GM23338 (cell line): ENCODE data around the gene ARAP1. TPM values are rescaled to one million over a fixed set of nuclear protein-coding genes. Genes with fewer than 3 reads are reported as not detected.

Source experiments
- ATAC-seq: fragments of 200-7000 bp; cut with Tn5 transposase; 3 replicates; pipeline ENCODE4 v1.9.1; 2020
- DNase-seq: peaks from one replicate; pipeline ENCODE4 v3.0.0-alpha.2; 2015; ENCODE audit warnings: low spot score
- H2AFZ ChIP-seq: fragments of 200-600 bp; sonication (generic); 2 replicates; pipeline ENCODE4 v1.8.0; 2016; ENCODE audit warnings: antibody characterized with exemption, mild to moderate bottlenecking, moderate library complexity
- H3F3A ChIP-seq: fragments of 200-600 bp; sonication (generic); replicated peaks from 2 replicates; pipeline ENCODE4 v1.8.0; 2017; ENCODE audit warnings: antibody characterized with exemption, mixed run types, low read depth
- H3K27ac ChIP-seq: fragments of 200-600 bp; sonication (generic); 2 replicates; pipeline ENCODE4 v1.6.1; 2016; ENCODE audit warnings: low read depth
- H3K27me3 ChIP-seq: fragments of 200-600 bp; sonication (generic); 2 replicates; pipeline ENCODE4 v1.8.0; 2016; ENCODE audit warnings: mild to moderate bottlenecking, mixed run types, moderate library complexity; ENCODE audit not compliant: insufficient read depth
- H3K36me3 ChIP-seq: fragments of 200-600 bp; sonication (generic); 2 replicates; pipeline ENCODE4 v1.8.0; 2016; ENCODE audit warnings: mild to moderate bottlenecking; ENCODE audit not compliant: insufficient read depth
- H3K4me1 ChIP-seq: fragments of 200-600 bp; sonication (generic); 2 replicates; pipeline ENCODE4 v1.8.0; 2016; ENCODE audit warnings: mild to moderate bottlenecking, moderate library complexity; ENCODE audit not compliant: insufficient read depth
- H3K4me2 ChIP-seq: fragments of 200-600 bp; sonication (generic); 2 replicates; pipeline ENCODE4 v1.7.1; 2017; ENCODE audit warnings: mixed run types
- H3K4me3 ChIP-seq: fragments of 200-600 bp; sonication (generic); 2 replicates; pipeline ENCODE4 v1.6.1; 2016; ENCODE audit warnings: mixed run types
- H3K79me2 ChIP-seq: fragments of 200-600 bp; sonication (generic); replicated peaks from 2 replicates; pipeline ENCODE4 v1.8.0; 2017; ENCODE audit warnings: mild to moderate bottlenecking; ENCODE audit not compliant: insufficient read depth
- H3K9me2 ChIP-seq: fragments of 200-600 bp; sonication (generic); 2 replicates; pipeline ENCODE4 v1.8.0; 2017; ENCODE audit not compliant: insufficient read depth
- H4K20me1 ChIP-seq: fragments of 200-600 bp; sonication (generic); replicated peaks from 2 replicates; pipeline ENCODE4 v1.8.0; 2017; ENCODE audit warnings: mild to moderate bottlenecking; ENCODE audit not compliant: insufficient read depth
- H3K27ac Mint-ChIP-seq: 2 replicates; pipeline ENCODE4 v1.8.0; 2020; ENCODE audit warnings: inconsistent platforms, mild to moderate bottlenecking, moderate library complexity, mixed read lengths
- H3K27me3 Mint-ChIP-seq: 3 replicates; pipeline ENCODE4 v1.8.0; 2022; ENCODE audit warnings: low read depth, mild to moderate bottlenecking, moderate library complexity, mixed read lengths, inconsistent platforms; ENCODE audit not compliant: insufficient read depth, poor library complexity
- H3K36me3 Mint-ChIP-seq: 3 replicates; pipeline ENCODE4 v1.8.0; 2021; ENCODE audit warnings: low read depth, mild to moderate bottlenecking, inconsistent platforms, moderate library complexity, mixed read lengths
- H3K4me1 Mint-ChIP-seq: 3 replicates; pipeline ENCODE4 v1.8.0; 2020; ENCODE audit warnings: mild to moderate bottlenecking, inconsistent platforms, mixed read lengths
- H3K4me3 Mint-ChIP-seq: 3 replicates; pipeline ENCODE4 v1.8.0; 2021; ENCODE audit warnings: moderate library complexity, mild to moderate bottlenecking, inconsistent platforms, mixed read lengths
- H3K9me3 Mint-ChIP-seq: 3 replicates; pipeline ENCODE4 v1.8.0; 2020; ENCODE audit warnings: moderate library complexity, mild to moderate bottlenecking, inconsistent platforms, mixed read lengths
- CREB1 ChIP-seq: fragments of 250-450 bp; sonication (Bioruptor Pico); IDR thresholded peaks from 2 replicates; pipeline ENCODE4 v1.5.0; 2020; ENCODE audit warnings: low read depth, mild to moderate bottlenecking, moderate library complexity
- EZH2 ChIP-seq: fragments of 200-600 bp; sonication (generic); IDR thresholded peaks from one replicate; pipeline ENCODE4 v1.8.0; 2017; ENCODE audit warnings: antibody characterized with exemption, mild to moderate bottlenecking, low read depth; ENCODE audit not compliant: unreplicated experiment
- EZH2phosphoT487 ChIP-seq: fragments of 200-600 bp; sonication (generic); IDR thresholded peaks from one replicate; pipeline ENCODE4 v1.8.1; 2018; ENCODE audit warnings: antibody characterized with exemption; ENCODE audit not compliant: unreplicated experiment
- NANOG ChIP-seq: IDR thresholded peaks from 2 replicates; pipeline ENCODE4 v1.6.1; 2016; ENCODE audit warnings: antibody characterized with exemption, borderline replicate concordance
- POLR2AphosphoS5 ChIP-seq: IDR thresholded peaks from 2 replicates; pipeline ENCODE4 v1.6.1; 2016; ENCODE audit warnings: antibody characterized with exemption, low read depth
- STAT1 ChIP-seq: IDR thresholded peaks from one replicate; pipeline ENCODE4 v1.6.1; 2016; ENCODE audit warnings: antibody characterized with exemption; ENCODE audit not compliant: unreplicated experiment
- ZNF331 ChIP-seq: fragments of 250-450 bp; sonication (Bioruptor Pico); IDR thresholded peaks from 2 replicates; pipeline ENCODE4 v1.5.0; 2020; ENCODE audit warnings: low read depth, mild to moderate bottlenecking, moderate library complexity
- polyA plus RNA-seq: library from polyadenylated mRNA; unstranded; fragments of >200 nt; fragmentation: Nextera tagmentation; extraction: Ambion mirVana; gene quantifications from 2 replicates; pipeline ENCODE4 v1.2.1, GENCODE V29; 2016
- total RNA-seq: library from RNA; depleted of rRNA; stranded (reverse); fragments of >200 nt; shearing (Covaris generic); gene quantifications from 2 replicates; pipeline ENCODE4 v1.2.3, GENCODE V29; 2014
- TF ChIP-seq, protein P1 (sequence below): IDR thresholded peaks from 2 replicates; pipeline ENCODE4 v1.6.1; 2016; ENCODE audit warnings: antibody characterized with exemption
- TF ChIP-seq, protein P2 (sequence below), 2 experiments: fragments of 200-600 bp in 1 of 2; sonication (generic) in 1 of 2; conservative IDR thresholded peaks; 2 replicates each; pipeline versions ENCODE4 v1.5.1 to v1.6.1; 2016 to 2017; ENCODE audit warnings: antibody characterized with exemption in 2 of 2, low read depth in 2 of 2, mild to moderate bottlenecking in 2 of 2, moderate library complexity in 1 of 2
- TF ChIP-seq, protein P3 (sequence below): fragments of 250-450 bp; sonication (Bioruptor Pico); IDR thresholded peaks from 2 replicates; pipeline ENCODE4 v1.5.0; 2020; ENCODE audit warnings: mild to moderate bottlenecking, moderate library complexity
- TF ChIP-seq, protein P4 (sequence below): IDR thresholded peaks from one replicate; pipeline ENCODE4 v1.6.1; 2018; ENCODE audit warnings: antibody characterized with exemption; ENCODE audit not compliant: unreplicated experiment

ARAP1 gene
- total and polyA plus RNA-seq, 2 experiments from 2014 or later, result 24.5 to 116 TPM

DNA sequence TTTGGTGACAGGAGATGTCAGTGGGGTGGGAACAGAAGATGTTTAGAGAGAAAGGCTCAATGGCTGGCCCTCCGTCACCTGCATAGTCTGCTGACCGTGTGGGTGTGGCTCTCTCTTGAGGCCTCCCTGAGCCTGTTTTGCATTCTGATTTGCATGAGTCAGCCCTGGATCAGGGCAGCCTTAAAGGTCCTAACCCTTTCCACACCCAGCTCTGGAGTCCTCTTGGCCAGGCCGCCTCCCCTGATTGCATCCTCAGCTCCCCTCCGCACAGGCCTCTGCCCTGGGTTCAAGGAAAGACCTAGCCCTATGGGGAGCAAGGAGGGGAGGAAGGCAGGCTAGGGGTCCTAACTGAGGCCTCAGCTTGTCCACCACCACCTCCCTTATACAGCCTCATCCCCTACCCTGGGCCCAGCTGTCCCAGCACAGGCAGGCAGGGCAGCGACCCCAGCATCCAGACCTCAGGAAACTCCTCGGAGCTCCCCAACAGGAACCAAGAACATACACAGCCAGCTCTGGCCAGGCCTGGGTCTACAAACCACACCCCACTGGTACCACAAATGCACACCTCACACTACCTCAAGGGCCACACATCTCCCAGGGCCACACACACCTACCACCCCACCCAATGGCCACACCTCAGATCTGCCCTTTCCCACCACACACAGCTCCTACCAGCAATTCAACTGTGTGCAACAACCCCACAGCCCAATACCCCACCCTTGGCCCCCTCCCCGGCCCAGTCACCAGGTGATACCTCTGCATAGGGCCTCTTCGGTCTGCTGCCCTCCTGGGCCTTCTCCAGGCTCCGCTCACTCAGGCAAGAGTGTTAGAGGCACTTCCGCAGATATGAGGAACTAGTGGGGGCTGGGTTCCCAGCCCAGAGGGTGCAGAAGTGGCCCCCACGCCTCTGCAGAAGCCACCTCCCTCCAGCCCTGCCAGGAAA lies 13.7 kb downstream of the ARAP1 start (continued):
- TF ChIP-seq CREB1 (CRISPR knock-in tag) (no peak), POLR2AphosphoS5 (no peak), EZH2phosphoT487 (no peak)
- TF ChIP-seq, protein P1, sequence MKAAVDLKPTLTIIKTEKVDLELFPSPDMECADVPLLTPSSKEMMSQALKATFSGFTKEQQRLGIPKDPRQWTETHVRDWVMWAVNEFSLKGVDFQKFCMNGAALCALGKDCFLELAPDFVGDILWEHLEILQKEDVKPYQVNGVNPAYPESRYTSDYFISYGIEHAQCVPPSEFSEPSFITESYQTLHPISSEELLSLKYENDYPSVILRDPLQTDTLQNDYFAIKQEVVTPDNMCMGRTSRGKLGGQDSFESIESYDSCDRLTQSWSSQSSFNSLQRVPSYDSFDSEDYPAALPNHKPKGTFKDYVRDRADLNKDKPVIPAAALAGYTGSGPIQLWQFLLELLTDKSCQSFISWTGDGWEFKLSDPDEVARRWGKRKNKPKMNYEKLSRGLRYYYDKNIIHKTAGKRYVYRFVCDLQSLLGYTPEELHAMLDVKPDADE, result no peak
- TF ChIP-seq, protein P2, sequence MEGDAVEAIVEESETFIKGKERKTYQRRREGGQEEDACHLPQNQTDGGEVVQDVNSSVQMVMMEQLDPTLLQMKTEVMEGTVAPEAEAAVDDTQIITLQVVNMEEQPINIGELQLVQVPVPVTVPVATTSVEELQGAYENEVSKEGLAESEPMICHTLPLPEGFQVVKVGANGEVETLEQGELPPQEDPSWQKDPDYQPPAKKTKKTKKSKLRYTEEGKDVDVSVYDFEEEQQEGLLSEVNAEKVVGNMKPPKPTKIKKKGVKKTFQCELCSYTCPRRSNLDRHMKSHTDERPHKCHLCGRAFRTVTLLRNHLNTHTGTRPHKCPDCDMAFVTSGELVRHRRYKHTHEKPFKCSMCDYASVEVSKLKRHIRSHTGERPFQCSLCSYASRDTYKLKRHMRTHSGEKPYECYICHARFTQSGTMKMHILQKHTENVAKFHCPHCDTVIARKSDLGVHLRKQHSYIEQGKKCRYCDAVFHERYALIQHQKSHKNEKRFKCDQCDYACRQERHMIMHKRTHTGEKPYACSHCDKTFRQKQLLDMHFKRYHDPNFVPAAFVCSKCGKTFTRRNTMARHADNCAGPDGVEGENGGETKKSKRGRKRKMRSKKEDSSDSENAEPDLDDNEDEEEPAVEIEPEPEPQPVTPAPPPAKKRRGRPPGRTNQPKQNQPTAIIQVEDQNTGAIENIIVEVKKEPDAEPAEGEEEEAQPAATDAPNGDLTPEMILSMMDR (conservative IDR thresholded peaks at IDR 0.05; ENCODE audit: low read depth in 2 of 2), result no peak

DNA sequence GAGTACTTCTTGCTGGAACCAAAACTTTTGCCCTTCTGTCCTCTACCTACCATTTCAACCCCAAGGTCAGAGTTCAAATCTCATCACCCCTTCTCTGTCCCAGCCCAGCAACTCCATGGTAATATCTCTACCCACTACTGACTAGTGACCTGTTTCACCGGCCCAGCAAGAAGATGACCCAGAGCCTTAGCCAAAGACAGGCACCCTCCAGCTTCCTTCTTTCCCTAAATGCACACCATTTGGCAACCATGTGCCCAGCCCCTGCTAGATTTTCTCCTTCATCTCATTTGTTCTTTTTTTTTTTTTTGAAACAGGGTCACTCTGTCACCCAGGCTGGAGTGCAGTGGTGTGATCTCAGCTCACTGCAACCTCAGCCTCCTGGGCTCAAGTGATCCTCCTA lies 14.9 kb downstream of the ARAP1 start:
- no peak overlapping the region for H3K4me3 ChIP-seq
- DNase-seq (no peak), ATAC-seq (no peak)
- peaks cover 42% of the 10 kb centered on the region for H3K4me1 ChIP-seq
- no peaks in the 10 kb centered on the region for H3K9me2 ChIP-seq
- no peaks in the 10 kb centered on the region for H3K27me3 ChIP-seq
- no peak overlapping the region for H3K27ac ChIP-seq
- Mint-ChIP-seq H3K36me3 (peaks cover 7% of the 10 kb centered on the region), H3K27me3 (peaks cover 8% of the 10 kb centered on the region), H3K4me3 (no peak overlapping the region), H3K4me1 (peaks cover 58% of the 10 kb centered on the region), H3K27ac (no peak overlapping the region; the same call in 1 of the 2 replicates), H3K9me3 (no peaks in the 10 kb centered on the region)
- H3K4me2 ChIP-seq, result no peak overlapping the region
- no peak overlapping the region for H2AFZ ChIP-seq
- peaks cover 82% of the 10 kb centered on the region for H3K79me2 ChIP-seq
- no peaks in the 10 kb centered on the region for H3K36me3 ChIP-seq
- H3F3A ChIP-seq, result no peaks in the 10 kb centered on the region
- H4K20me1 ChIP-seq, result peaks cover 6% of the 10 kb centered on the region
- TF ChIP-seq, protein P3, sequence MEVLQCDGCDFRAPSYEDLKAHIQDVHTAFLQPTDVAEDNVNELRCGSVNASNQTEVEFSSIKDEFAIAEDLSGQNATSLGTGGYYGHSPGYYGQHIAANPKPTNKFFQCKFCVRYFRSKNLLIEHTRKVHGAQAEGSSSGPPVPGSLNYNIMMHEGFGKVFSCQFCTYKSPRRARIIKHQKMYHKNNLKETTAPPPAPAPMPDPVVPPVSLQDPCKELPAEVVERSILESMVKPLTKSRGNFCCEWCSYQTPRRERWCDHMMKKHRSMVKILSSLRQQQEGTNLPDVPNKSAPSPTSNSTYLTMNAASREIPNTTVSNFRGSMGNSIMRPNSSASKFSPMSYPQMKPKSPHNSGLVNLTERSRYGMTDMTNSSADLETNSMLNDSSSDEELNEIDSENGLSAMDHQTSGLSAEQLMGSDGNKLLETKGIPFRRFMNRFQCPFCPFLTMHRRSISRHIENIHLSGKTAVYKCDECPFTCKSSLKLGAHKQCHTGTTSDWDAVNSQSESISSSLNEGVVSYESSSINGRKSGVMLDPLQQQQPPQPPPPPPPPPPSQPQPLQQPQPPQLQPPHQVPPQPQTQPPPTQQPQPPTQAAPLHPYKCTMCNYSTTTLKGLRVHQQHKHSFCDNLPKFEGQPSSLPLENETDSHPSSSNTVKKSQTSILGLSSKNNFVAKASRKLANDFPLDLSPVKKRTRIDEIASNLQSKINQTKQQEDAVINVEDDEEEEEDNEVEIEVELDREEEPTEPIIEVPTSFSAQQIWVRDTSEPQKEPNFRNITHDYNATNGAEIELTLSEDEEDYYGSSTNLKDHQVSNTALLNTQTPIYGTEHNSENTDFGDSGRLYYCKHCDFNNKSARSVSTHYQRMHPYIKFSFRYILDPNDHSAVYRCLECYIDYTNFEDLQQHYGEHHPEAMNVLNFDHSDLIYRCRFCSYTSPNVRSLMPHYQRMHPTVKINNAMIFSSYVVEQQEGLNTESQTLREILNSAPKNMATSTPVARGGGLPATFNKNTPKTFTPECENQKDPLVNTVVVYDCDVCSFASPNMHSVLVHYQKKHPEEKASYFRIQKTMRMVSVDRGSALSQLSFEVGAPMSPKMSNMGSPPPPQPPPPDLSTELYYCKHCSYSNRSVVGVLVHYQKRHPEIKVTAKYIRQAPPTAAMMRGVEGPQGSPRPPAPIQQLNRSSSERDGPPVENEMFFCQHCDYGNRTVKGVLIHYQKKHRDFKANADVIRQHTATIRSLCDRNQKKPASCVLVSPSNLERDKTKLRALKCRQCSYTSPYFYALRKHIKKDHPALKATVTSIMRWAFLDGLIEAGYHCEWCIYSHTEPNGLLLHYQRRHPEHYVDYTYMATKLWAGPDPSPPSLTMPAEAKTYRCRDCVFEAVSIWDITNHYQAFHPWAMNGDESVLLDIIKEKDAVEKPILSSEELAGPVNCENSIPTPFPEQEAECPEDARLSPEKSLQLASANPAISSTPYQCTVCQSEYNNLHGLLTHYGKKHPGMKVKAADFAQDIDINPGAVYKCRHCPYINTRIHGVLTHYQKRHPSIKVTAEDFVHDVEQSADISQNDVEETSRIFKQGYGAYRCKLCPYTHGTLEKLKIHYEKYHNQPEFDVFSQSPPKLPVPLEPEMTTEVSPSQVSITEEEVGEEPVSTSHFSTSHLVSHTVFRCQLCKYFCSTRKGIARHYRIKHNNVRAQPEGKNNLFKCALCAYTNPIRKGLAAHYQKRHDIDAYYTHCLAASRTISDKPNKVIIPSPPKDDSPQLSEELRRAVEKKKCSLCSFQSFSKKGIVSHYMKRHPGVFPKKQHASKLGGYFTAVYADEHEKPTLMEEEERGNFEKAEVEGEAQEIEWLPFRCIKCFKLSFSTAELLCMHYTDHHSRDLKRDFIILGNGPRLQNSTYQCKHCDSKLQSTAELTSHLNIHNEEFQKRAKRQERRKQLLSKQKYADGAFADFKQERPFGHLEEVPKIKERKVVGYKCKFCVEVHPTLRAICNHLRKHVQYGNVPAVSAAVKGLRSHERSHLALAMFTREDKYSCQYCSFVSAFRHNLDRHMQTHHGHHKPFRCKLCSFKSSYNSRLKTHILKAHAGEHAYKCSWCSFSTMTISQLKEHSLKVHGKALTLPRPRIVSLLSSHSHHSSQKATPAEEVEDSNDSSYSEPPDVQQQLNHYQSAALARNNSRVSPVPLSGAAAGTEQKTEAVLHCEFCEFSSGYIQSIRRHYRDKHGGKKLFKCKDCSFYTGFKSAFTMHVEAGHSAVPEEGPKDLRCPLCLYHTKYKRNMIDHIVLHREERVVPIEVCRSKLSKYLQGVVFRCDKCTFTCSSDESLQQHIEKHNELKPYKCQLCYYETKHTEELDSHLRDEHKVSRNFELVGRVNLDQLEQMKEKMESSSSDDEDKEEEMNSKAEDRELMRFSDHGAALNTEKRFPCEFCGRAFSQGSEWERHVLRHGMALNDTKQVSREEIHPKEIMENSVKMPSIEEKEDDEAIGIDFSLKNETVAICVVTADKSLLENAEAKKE (CRISPR knock-in tag), result no peak
- TF ChIP-seq POLR2AphosphoS5 (no peak), EZH2 (no peak), ZNF331 (CRISPR knock-in tag) (no peak), EZH2phosphoT487 (no peak), STAT1 (no peak), NANOG (no peak)
- TF ChIP-seq, protein P4, sequence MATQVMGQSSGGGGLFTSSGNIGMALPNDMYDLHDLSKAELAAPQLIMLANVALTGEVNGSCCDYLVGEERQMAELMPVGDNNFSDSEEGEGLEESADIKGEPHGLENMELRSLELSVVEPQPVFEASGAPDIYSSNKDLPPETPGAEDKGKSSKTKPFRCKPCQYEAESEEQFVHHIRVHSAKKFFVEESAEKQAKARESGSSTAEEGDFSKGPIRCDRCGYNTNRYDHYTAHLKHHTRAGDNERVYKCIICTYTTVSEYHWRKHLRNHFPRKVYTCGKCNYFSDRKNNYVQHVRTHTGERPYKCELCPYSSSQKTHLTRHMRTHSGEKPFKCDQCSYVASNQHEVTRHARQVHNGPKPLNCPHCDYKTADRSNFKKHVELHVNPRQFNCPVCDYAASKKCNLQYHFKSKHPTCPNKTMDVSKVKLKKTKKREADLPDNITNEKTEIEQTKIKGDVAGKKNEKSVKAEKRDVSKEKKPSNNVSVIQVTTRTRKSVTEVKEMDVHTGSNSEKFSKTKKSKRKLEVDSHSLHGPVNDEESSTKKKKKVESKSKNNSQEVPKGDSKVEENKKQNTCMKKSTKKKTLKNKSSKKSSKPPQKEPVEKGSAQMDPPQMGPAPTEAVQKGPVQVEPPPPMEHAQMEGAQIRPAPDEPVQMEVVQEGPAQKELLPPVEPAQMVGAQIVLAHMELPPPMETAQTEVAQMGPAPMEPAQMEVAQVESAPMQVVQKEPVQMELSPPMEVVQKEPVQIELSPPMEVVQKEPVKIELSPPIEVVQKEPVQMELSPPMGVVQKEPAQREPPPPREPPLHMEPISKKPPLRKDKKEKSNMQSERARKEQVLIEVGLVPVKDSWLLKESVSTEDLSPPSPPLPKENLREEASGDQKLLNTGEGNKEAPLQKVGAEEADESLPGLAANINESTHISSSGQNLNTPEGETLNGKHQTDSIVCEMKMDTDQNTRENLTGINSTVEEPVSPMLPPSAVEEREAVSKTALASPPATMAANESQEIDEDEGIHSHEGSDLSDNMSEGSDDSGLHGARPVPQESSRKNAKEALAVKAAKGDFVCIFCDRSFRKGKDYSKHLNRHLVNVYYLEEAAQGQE, result no peak
